Stimulated activated naive CD8-positive, alpha-beta T cell treated with anti-CD3 and anti-CD28 coated beads, Interleukin-15, amount 100 ng/mL, for 72 hours (primary cell): ENCODE measurements around the gene SLC25A3.
A peak's percentile ranks its signal among the peaks of the same experiment; 100 is the strongest.
"Not testable (repeated sequence)": the region's sequence is repeated elsewhere in the genome, so short reads cannot be mapped to it uniquely, and the experiment has no call there.

Experiments
- ATAC-seq: fragments of 150-1000 bp; cut with Tn5 transposase; 2 replicates; pipeline ENCODE4 v1.10.0; 2021; ENCODE audit warnings: mild to moderate bottlenecking, moderate library complexity
- DNase-seq, 2 donors: peaks; one replicate each; pipeline ENCODE4 v3.0.0; 2021 to 2022
- H3K27ac Mint-ChIP-seq, 2 donors: one replicate each; pipeline ENCODE4 v1.8.0; 2022; ENCODE audit warnings: mild to moderate bottlenecking in 2 of 2, mixed read lengths in 2 of 2, moderate library complexity in 2 of 2
- H3K27me3 Mint-ChIP-seq: one replicate; pipeline ENCODE4 v1.8.0; 2022; ENCODE audit warnings: mixed read lengths
- H3K4me1 Mint-ChIP-seq: one replicate; pipeline ENCODE4 v1.8.0; 2022; ENCODE audit warnings: mild to moderate bottlenecking, mixed read lengths
- H3K4me3 Mint-ChIP-seq, 2 donors: one replicate each; pipeline ENCODE4 v1.8.0; 2022; ENCODE audit warnings: mild to moderate bottlenecking in 2 of 2, mixed read lengths in 2 of 2, moderate library complexity in 1 of 2
- H3K9me3 Mint-ChIP-seq, 2 donors: one replicate each; pipeline ENCODE4 v1.8.0; 2022; ENCODE audit warnings: mixed read lengths in 2 of 2

The SLC25A3 gene

DNA sequence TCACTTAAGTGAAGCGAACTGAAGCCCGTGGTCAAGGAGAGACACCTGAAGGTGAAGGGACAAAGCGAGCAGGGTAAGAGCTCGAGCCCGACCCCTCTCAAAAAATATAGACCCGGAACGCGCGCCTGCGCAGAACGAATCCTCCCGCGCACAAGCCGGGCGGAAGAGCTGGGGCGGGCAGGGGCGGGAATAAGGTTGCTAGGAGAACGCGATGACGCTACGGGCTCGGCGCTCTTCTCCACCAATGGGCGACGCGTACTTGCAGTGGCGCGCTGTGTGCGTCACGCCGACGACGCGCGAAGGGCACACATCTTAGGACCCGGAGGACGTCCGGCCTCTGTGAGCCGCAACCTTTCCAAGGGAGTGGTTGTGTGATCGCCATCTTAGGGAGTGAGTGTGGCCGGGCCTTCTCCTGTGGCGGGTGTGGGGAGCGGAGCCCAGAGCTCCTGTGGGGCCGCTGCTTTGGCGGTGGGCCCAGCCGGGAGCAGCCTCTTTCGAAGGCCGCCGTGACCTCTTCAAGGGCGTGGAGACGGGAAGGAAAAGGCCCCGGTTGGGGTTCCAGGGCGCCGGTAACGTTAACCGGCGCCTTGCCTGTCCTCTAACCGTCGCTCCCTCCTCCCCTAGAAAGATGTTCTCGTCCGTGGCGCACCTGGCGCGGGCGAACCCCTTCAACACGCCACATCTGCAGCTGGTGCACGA is at the start of gene SLC25A3:
Gene SLC25A3 (plus strand): TSS at position 336 of the 699 bp plus-strand sequence. CDS start 293 bp downstream, at position 629.
- Mint-ChIP-seq H3K27me3 (no peaks in the 10 kb centered on the region), H3K9me3 (no peaks in the 10 kb centered on the region), H3K4me1 (peaks cover 22% of the 10 kb centered on the region), H3K4me3 (peak within 1 kb of the TSS; percentile 94 to 95), H3K27ac (peak within 1 kb of the TSS; percentile 98 to 100)
- peak; percentile 89 to 95 for DNase-seq
- ATAC-seq = peak; percentile 98

DNA sequence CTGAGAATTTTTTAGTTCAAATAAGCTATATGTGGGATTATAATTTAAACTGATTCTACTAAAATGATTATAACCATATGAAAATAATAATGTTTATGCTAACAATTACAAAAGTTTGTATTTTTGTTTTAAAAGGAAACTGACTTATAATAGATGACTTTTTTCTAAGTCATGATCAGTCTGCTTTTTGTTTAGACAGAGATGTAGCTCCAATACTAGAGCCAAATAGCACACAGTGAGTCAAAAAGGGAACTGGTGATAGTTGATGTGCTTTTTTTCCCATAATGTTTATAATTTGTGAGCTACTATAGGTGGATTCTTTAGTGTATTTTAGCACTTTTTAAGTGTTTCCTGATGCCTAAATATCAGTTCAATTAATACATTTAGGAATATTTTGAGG is 49.8 kb upstream of the SLC25A3 start:
- Mint-ChIP-seq H3K4me1 (peaks cover 7% of the 10 kb centered on the region), H3K9me3 (no peaks in the 10 kb centered on the region), H3K4me3 (no peak overlapping the region), H3K27ac (no peak overlapping the region), H3K27me3 (no peaks in the 10 kb centered on the region)
- DNase-seq = no peak
- ATAC-seq = no peak

DNA sequence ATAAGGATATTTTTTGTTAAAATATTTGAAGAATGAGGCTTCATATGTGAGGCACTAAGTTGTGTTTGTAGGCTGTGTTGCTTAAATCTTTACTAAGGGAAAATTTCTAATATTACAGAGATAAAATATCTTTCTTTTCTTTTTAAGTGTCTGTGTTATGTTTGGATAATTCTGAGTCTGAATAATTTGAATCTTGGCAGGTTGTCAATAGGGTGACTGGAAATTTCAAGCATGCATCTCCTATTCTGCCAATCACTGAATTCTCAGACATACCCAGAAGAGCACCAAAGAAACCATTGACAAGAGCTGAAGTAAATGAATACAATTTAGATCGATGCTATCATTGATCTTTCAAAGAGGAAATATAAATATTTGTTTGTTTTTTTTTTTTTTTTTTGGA is 48.7 kb upstream of the SLC25A3 start:
- Mint-ChIP-seq H3K4me1 (peaks cover 7% of the 10 kb centered on the region), H3K9me3 (no peaks in the 10 kb centered on the region), H3K27me3 (no peaks in the 10 kb centered on the region), H3K27ac (no peak overlapping the region), H3K4me3 (no peak overlapping the region)
- ATAC-seq = no peak
- no peak for DNase-seq

DNA sequence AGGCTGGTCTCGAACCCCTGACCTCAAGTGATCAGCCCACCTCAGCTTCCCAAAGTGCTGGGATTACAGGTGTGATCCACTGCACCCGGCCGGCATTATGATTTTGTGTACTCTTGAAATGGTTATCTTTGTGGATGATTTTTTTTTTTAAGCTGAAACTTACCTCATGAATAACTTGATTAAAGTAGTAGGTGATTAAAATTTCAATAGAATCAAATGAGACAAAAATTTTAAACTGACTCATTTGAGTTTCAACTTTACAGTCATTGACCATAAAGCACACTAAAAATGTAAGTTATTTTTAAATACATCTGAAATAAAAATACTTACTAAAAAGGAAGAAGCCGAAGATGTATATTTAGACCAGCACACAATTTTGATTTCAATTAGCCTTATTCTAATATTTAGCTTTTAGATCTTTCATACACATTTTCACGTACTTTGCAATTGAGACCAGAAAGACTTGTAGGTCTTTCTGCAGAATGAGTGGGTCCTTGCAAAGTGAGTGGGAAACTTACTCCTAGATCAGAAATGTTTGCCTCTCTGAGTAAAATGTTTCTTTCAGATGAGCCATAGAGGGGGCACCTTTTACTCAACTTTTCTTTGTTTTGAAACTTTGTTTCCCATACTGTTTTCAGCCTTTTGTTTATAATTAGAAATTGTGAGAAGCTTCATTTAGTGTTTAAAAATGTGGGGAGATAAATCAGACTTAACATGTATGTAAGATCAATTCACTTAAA is 43.9 kb upstream of the SLC25A3 start:
- H3K4me3 Mint-ChIP-seq = no peak overlapping the region
- ATAC-seq = no peak
- H3K4me1 Mint-ChIP-seq = no peaks in the 10 kb centered on the region
- H3K27ac Mint-ChIP-seq = no peak overlapping the region
- no peak for DNase-seq
- no peaks in the 10 kb centered on the region for H3K9me3 Mint-ChIP-seq
- H3K27me3 Mint-ChIP-seq = no peaks in the 10 kb centered on the region

DNA sequence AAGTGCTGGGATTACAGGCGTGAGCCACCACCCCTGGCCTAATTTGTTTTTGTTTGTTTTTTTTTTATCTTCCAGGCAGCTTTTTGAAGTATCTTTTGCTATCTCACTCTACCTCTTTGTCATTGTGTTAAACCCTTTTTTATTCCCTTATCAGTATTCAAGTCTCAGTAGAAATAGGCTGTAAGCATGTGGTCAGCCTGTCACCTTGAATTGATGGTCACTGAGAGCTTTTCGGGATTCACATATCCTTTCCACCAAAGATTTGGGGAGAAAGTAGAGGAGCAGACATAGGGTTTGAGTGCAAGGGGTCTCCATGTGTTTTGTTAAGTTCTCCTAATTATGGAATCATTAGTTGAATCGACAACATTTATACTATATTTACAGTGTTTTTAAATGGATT is 41.7 kb upstream of the SLC25A3 start:
- Mint-ChIP-seq H3K4me3 (no peak overlapping the region), H3K27me3 (no peaks in the 10 kb centered on the region), H3K4me1 (no peaks in the 10 kb centered on the region), H3K9me3 (no peaks in the 10 kb centered on the region), H3K27ac (no peak overlapping the region)
- no peak for DNase-seq
- ATAC-seq = no peak

DNA sequence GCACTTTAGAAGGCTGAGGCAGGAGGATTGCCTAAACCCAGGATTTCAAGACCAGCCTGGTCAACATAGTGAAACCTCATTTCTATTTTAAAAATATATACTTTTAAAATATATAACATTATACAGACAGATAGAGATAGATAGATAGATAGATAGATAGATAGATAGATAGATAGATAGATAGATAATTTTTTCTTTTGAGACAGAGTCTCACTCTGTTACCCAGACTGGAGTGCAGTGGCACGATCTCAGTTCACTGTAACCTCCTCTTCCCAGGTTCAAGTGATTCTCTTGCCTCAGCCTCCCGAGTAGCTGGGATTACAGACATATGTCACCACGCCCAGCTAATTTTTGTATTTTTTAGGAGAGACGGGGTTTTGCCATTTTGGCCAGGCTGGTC is 35.4 kb upstream of the SLC25A3 start:
- H3K9me3 Mint-ChIP-seq, H3K27me3 Mint-ChIP-seq, H3K4me3 Mint-ChIP-seq, ATAC-seq, DNase-seq, H3K4me1 Mint-ChIP-seq: not testable (repeated sequence)
- H3K27ac Mint-ChIP-seq = peak overlapping the region in 1 of 2 donors; percentile 67

DNA sequence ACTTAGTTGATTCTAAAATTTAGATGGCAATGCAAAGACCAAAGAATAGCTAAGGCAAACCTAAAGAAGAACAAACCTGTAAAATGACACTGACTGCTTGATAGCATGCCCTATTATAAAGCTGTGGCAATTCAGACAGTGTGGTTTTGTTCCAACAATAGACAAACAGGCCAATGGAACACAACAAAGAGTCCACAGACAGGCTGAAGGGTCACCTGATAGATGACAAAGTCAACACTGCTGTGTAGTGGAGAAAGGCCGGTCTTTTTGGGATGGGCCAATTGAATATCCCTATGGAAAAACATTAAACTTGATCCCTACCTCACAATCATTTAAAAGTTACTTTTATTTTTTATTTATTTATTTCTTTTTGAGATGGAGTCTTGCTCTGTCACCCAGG is 33.8 kb upstream of the SLC25A3 start:
- Mint-ChIP-seq H3K9me3 (no peaks in the 10 kb centered on the region), H3K27ac (no peak overlapping the region), H3K27me3 (no peaks in the 10 kb centered on the region), H3K4me3 (no peak overlapping the region), H3K4me1 (no peaks in the 10 kb centered on the region)
- no peak for DNase-seq
- no peak for ATAC-seq

DNA sequence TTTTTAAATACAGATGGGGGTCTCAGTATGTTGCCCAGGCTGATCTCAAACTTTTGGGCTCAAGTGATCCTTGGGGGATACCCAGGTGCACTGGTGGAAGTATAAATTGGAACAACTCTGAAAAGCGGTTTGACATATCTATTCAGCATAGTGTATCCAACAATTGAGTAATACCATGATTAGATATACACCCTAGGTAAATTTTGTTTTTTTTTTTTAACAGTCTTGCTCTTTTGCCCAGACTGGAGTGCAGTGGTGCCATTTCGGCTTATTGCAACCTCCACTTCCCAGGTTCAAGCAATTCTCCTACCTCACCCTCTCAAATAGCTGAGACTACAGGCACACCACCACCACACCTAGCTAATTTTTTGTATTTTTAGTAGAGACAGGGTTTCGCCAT is 31.6 kb upstream of the SLC25A3 start:
- no peaks in the 10 kb centered on the region for H3K9me3 Mint-ChIP-seq
- H3K4me1 Mint-ChIP-seq = peaks cover 3% of the 10 kb centered on the region
- no peak overlapping the region for H3K27ac Mint-ChIP-seq
- H3K4me3 Mint-ChIP-seq = no peak overlapping the region
- no peaks in the 10 kb centered on the region for H3K27me3 Mint-ChIP-seq
- no peak for DNase-seq
- no peak for ATAC-seq

DNA sequence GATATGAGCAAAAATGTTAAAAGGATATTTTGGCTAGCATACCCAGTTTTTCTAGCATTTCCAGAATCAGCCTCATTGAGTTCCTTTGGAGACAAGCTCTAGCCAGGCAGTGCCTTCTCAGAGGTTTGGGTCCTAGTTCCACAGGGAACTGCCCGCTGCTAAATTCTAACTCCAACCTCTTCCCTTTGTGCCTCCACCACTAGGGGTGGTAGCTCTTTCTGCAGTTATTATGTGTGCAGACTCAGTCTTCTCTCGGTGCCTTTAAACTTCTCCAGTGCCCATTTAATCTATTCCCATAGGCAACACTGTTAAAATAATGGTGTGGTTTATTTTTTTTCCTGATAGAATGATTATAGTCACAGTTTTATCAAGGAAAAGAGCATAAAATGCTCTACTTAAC is 21.5 kb upstream of the SLC25A3 start:
- H3K4me3 Mint-ChIP-seq = no peak overlapping the region
- H3K27ac Mint-ChIP-seq = no peak overlapping the region
- no peaks in the 10 kb centered on the region for H3K9me3 Mint-ChIP-seq
- ATAC-seq = no peak
- no peak for DNase-seq
- peaks cover 2% of the 10 kb centered on the region for H3K4me1 Mint-ChIP-seq
- no peaks in the 10 kb centered on the region for H3K27me3 Mint-ChIP-seq

DNA sequence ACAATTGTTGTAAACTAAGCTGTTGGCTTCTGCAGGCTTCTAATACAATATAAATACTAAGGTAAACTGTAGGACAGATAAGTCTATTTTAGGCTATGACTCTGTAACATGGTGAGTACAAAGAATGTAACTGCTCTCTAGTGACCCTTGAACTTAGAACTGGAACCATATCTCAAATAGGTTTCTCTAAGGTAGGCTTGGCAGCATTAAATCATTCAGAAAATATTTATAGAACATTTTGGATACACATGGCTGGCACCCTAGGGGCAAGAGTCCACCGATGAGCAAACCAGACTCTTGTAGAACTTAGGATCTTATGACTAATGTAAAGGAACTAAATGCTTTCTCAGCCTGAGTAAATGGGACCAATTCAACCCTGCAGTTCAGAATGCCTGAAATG is 19.4 kb upstream of the SLC25A3 start:
- ATAC-seq (no peak), DNase-seq (no peak)
- Mint-ChIP-seq H3K27ac (no peak overlapping the region), H3K4me1 (no peaks in the 10 kb centered on the region), H3K4me3 (no peak overlapping the region), H3K27me3 (no peaks in the 10 kb centered on the region), H3K9me3 (no peaks in the 10 kb centered on the region)

DNA sequence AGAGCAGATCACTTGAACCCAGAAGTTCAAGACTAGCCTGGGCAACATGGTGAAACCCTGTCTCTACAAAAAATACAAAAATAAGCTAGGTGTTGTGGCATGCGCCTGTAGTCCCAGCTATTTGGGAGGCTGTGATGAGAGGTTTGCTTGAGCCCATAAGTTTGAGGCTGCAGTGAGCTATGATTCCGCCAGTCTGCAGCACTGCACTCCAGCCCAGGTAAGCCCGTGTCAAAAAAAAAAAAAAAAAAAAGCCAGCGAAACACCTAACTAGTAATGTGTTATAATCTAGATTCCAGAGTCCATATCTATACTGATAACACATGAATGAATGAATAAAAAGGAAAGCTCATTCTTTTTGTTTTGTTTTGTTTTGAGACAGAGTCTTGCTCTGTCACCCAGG is 18.5 kb upstream of the SLC25A3 start:
- Mint-ChIP-seq H3K9me3 (no peaks in the 10 kb centered on the region), H3K27me3 (no peaks in the 10 kb centered on the region)

DNA sequence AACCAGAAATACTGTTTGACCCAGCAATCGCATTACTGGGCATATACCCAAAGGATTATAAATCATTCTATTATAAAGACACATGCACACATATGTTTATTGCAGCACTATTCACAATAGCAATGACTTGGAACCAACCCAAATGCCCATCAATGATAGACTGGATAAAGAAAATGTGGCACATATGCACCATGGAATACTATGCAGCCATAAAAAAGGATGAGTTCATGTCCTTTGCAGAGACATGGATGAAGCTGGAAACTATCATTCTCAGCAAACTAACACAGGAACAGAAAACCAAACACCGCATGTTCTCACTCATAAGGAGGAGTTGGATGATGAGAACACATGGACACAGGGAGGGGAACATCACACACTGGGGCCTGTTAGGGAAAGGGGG is 16.7 kb upstream of the SLC25A3 start:
- DNase-seq, H3K4me1 Mint-ChIP-seq, H3K27me3 Mint-ChIP-seq, H3K4me3 Mint-ChIP-seq, H3K27ac Mint-ChIP-seq, ATAC-seq, H3K9me3 Mint-ChIP-seq: not testable (repeated sequence)

More for the DNA sequence above, 18.5 kb upstream of the SLC25A3 start:
- H3K4me1 Mint-ChIP-seq = no peaks in the 10 kb centered on the region
- H3K27ac Mint-ChIP-seq = no peak overlapping the region
- DNase-seq = no peak
- ATAC-seq = no peak
- no peak overlapping the region for H3K4me3 Mint-ChIP-seq

DNA sequence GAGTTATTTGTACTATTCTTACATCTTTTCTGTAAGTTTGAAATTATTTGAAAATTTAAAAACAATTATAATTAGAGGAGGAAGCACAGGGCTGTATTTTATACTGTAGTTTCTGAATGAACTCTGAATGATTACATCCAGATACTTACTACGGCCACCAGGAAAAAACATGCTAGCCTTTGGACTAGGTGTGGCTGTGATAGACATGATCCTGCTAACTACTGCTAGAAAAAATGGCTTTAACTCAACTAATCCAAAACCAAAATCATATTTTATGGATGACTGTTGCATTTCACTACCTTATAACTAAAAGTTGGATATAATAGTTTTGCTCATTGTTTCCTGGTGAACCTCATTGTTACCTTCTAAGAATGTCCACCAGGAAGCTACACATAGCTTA is 15.1 kb upstream of the SLC25A3 start:
- H3K27ac Mint-ChIP-seq = no peak overlapping the region
- no peaks in the 10 kb centered on the region for H3K27me3 Mint-ChIP-seq
- H3K4me1 Mint-ChIP-seq = no peaks in the 10 kb centered on the region
- H3K4me3 Mint-ChIP-seq = no peak overlapping the region
- no peak for DNase-seq
- no peak for ATAC-seq
- no peaks in the 10 kb centered on the region for H3K9me3 Mint-ChIP-seq

DNA sequence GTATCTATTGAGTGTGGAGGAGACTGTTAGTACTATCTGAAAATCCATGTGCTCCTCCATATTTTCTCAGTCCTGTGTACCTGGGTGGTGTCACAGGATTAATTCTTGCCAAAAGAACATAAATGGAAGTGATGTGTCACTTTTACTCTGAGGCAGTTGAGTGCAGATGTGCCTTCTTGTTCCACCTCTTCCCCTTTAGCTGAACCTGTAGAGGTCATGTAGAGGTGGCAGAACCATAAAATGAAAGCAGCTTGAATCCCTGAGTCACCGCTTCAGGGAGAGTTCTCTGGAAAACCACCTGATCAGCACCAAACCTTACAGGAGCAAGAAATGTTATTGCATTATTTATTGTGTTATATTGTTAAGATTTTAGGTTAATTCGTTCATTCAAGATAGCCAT is 14.7 kb upstream of the SLC25A3 start:
- Mint-ChIP-seq H3K9me3 (no peaks in the 10 kb centered on the region), H3K27ac (no peak overlapping the region), H3K27me3 (no peaks in the 10 kb centered on the region), H3K4me3 (no peak overlapping the region), H3K4me1 (no peaks in the 10 kb centered on the region)
- ATAC-seq (no peak), DNase-seq (no peak)

DNA sequence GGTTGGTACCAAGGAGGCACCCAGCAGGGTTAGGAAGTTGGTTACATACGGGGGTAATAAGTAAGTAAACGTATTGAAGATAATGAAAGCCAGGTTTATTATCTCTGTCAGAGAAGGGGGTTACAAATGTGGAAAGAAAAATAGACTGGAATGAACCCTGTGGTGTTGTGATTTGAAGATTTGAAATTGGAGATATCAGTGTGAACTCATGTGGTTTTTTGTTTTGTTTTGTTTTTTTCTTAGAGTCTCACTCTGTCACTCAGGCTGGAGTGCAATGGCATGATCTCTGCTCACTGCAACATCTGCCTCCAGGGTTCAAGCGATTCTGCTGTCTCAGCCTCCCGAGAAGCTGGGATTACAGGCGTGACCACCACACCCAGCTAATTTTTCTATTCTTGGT is 14.1 kb upstream of the SLC25A3 start:
- DNase-seq (no peak), ATAC-seq (no peak)
- Mint-ChIP-seq H3K27ac (no peak overlapping the region), H3K4me3 (no peak overlapping the region), H3K9me3 (no peaks in the 10 kb centered on the region), H3K27me3 (no peaks in the 10 kb centered on the region), H3K4me1 (no peaks in the 10 kb centered on the region)

DNA sequence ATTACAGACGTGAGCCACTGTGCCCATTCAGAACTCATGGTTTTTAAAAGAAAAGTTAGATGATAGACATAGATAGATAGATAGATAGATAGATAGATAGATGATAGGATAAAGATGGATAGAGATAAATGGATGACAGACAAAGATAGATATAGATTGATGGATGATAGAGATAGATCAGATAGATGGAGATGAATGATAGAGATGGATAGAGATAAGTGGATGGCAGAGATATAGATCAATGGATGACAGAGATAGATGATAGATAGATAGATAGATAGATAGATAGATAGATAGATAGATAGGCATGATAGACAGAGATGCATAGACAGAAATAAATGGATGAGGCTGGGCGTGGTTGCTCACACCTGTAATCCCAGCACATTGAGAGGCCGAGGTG is 13.7 kb upstream of the SLC25A3 start:
- ATAC-seq = no peak
- no peak for DNase-seq
- Mint-ChIP-seq H3K4me3 (no peak overlapping the region), H3K27ac (no peak overlapping the region), H3K9me3 (no peaks in the 10 kb centered on the region), H3K27me3 (no peaks in the 10 kb centered on the region), H3K4me1 (no peaks in the 10 kb centered on the region)

DNA sequence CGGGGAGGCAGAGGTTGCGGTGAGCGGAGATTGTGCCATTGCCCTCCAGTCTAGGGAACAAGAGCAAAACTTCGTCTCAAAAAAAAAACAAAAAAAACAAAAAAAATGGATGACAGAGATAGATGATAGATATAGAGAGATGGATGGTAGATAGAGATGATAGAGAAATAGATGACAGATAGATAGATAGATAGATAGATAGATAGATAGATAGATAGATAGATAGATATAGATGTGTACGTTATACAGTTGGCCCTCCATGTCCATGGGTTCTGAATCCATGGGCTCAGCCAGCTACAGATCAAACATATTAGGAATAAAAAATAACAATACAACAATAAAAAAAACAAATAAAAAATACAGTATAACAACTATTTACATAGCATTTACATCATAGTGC is 12.8 kb upstream of the SLC25A3 start:
- Mint-ChIP-seq H3K4me1 (no peaks in the 10 kb centered on the region), H3K4me3 (no peak overlapping the region), H3K9me3 (no peaks in the 10 kb centered on the region), H3K27ac (no peak overlapping the region), H3K27me3 (no peaks in the 10 kb centered on the region)
- DNase-seq (no peak), ATAC-seq (no peak)
